T-helper 2 cell treated with Interferon-gamma antibody and Interleukin-4, amounts not matched to agents 5 μg/mL and 100 μg/mL, for 36 hours (primary cell): ENCODE measurements around the gene DAPP1.
"Not testable (repeated sequence)": the region's sequence is repeated elsewhere in the genome, so short reads cannot be mapped to it uniquely, and the experiment has no call there.

Source experiments
- DNase-seq: peaks from one replicate; pipeline ENCODE4 v3.0.0; 2021; ENCODE audit warnings: low spot score
- H3K27ac Mint-ChIP-seq: one replicate; pipeline ENCODE4 v1.8.0; 2021; ENCODE audit warnings: mild to moderate bottlenecking, mixed read lengths
- H3K27me3 Mint-ChIP-seq: one replicate; pipeline ENCODE4 v1.8.0; 2021; ENCODE audit warnings: low read depth, mixed read lengths
- H3K36me3 Mint-ChIP-seq: one replicate; pipeline ENCODE4 v1.8.0; 2021; ENCODE audit warnings: low read depth, mixed read lengths
- H3K4me1 Mint-ChIP-seq: one replicate; pipeline ENCODE4 v1.8.0; 2021; ENCODE audit warnings: low read depth, mixed read lengths
- H3K4me3 Mint-ChIP-seq: one replicate; pipeline ENCODE4 v1.8.0; 2022; ENCODE audit warnings: mild to moderate bottlenecking, moderate library complexity, mixed read lengths
- H3K9me3 Mint-ChIP-seq: one replicate; pipeline ENCODE4 v1.8.0; 2021; ENCODE audit warnings: mixed read lengths

Gene DAPP1

GRCh38 chr4:99811117-99811516, 5.5 kb upstream of the DAPP1 start:
- H3K27ac Mint-ChIP-seq: no peak overlapping the region
- no peak overlapping the region for H3K4me3 Mint-ChIP-seq

GRCh38 chr4:99811850-99812249, 4.8 kb upstream of the DAPP1 start:
- Mint-ChIP-seq H3K36me3 (peaks cover 2% of the 10 kb centered on the region), H3K9me3 (no peaks in the 10 kb centered on the region), H3K27ac (no peak overlapping the region), H3K27me3 (peaks cover 3% of the 10 kb centered on the region), H3K4me3 (no peak overlapping the region), H3K4me1 (peaks cover 29% of the 10 kb centered on the region)
- peak; percentile 29 for DNase-seq

More at GRCh38 chr4:99811117-99811516, 5.5 kb upstream of the DAPP1 start:
- H3K9me3 Mint-ChIP-seq: no peaks in the 10 kb centered on the region
- peaks cover 23% of the 10 kb centered on the region for H3K4me1 Mint-ChIP-seq
- DNase-seq: no peak
- H3K36me3 Mint-ChIP-seq: no peaks in the 10 kb centered on the region
- peaks cover 3% of the 10 kb centered on the region for H3K27me3 Mint-ChIP-seq

- peak overlapping the region; percentile 77 for H3K4me3 Mint-ChIP-seq
- DNase-seq: peak; percentile 17
- H3K27me3 Mint-ChIP-seq: no peaks in the 10 kb centered on the region
- peak overlapping the region; percentile 90 for H3K27ac Mint-ChIP-seq
- H3K4me1 Mint-ChIP-seq: peaks cover 46% of the 10 kb centered on the region
- peaks cover 14% of the 10 kb centered on the region for H3K36me3 Mint-ChIP-seq
- no peaks in the 10 kb centered on the region for H3K9me3 Mint-ChIP-seq
These were observed 1.0 kb upstream of the DAPP1 start for GRCh38 chr4:99815597-99816011.

GRCh38 chr4:99817309-99817890, 773 bp downstream of the DAPP1 start:
- DNase-seq: no peak
- Mint-ChIP-seq H3K4me1 (peaks cover 56% of the 10 kb centered on the region), H3K4me3 (peak overlapping the region; percentile 93), H3K36me3 (peaks cover 25% of the 10 kb centered on the region), H3K27me3 (no peaks in the 10 kb centered on the region), H3K27ac (peak overlapping the region; percentile 90), H3K9me3 (no peaks in the 10 kb centered on the region)

- peaks cover 34% of the 10 kb centered on the region for H3K36me3 Mint-ChIP-seq
- no peak for DNase-seq
- H3K27ac Mint-ChIP-seq: peak overlapping the region; percentile 43
- peak overlapping the region; percentile 93 for H3K4me3 Mint-ChIP-seq
- no peaks in the 10 kb centered on the region for H3K9me3 Mint-ChIP-seq
- H3K4me1 Mint-ChIP-seq: peaks cover 61% of the 10 kb centered on the region
- no peaks in the 10 kb centered on the region for H3K27me3 Mint-ChIP-seq
These were observed 2.0 kb downstream of the DAPP1 start for GRCh38 chr4:99818661-99819060.

- Mint-ChIP-seq H3K9me3 (no peaks in the 10 kb centered on the region), H3K36me3 (peaks cover 42% of the 10 kb centered on the region)
These were observed 5.4 kb downstream of the DAPP1 start for GRCh38 chr4:99821918-99822503.

GRCh38 chr4:99822734-99823133, 6.1 kb downstream of the DAPP1 start:
- Mint-ChIP-seq H3K4me1 (peaks cover 63% of the 10 kb centered on the region), H3K27me3 (no peaks in the 10 kb centered on the region), H3K27ac (no peak overlapping the region), H3K36me3 (peaks cover 44% of the 10 kb centered on the region), H3K4me3 (no peak overlapping the region), H3K9me3 (no peaks in the 10 kb centered on the region)
- no peak for DNase-seq

More at GRCh38 chr4:99821918-99822503, 5.4 kb downstream of the DAPP1 start:
- Mint-ChIP-seq H3K27me3 (no peaks in the 10 kb centered on the region), H3K4me1 (peaks cover 65% of the 10 kb centered on the region), H3K27ac (peak overlapping the region; percentile 79), H3K4me3 (peak overlapping the region; percentile 37)
- no peak for DNase-seq

GRCh38 chr4:99824070-99824599, 7.5 kb downstream of the DAPP1 start:
- H3K27me3 Mint-ChIP-seq: no peaks in the 10 kb centered on the region
- no peaks in the 10 kb centered on the region for H3K9me3 Mint-ChIP-seq
- no peak for DNase-seq
- H3K4me3 Mint-ChIP-seq: no peak overlapping the region
- peaks cover 40% of the 10 kb centered on the region for H3K36me3 Mint-ChIP-seq
- H3K27ac Mint-ChIP-seq: no peak overlapping the region
- peaks cover 58% of the 10 kb centered on the region for H3K4me1 Mint-ChIP-seq

GRCh38 chr4:99825272-99825671, 8.6 kb downstream of the DAPP1 start:
- no peak for DNase-seq
- Mint-ChIP-seq H3K4me1 (peaks cover 49% of the 10 kb centered on the region), H3K36me3 (peaks cover 34% of the 10 kb centered on the region), H3K9me3 (no peaks in the 10 kb centered on the region), H3K27me3 (no peaks in the 10 kb centered on the region), H3K27ac (no peak overlapping the region), H3K4me3 (no peak overlapping the region)

GRCh38 chr4:99826016-99826415, 9.4 kb downstream of the DAPP1 start:
- peaks cover 37% of the 10 kb centered on the region for H3K36me3 Mint-ChIP-seq
- no peak overlapping the region for H3K27ac Mint-ChIP-seq
- H3K27me3 Mint-ChIP-seq: no peaks in the 10 kb centered on the region
- H3K4me3 Mint-ChIP-seq: no peak overlapping the region
- no peak for DNase-seq
- H3K9me3 Mint-ChIP-seq: no peaks in the 10 kb centered on the region
- peaks cover 51% of the 10 kb centered on the region for H3K4me1 Mint-ChIP-seq

GRCh38 chr4:99827454-99827853, 10.8 kb downstream of the DAPP1 start:
- H3K27me3 Mint-ChIP-seq: no peaks in the 10 kb centered on the region
- H3K27ac Mint-ChIP-seq: no peak overlapping the region
- no peak for DNase-seq
- no peak overlapping the region for H3K4me3 Mint-ChIP-seq
- peaks cover 38% of the 10 kb centered on the region for H3K4me1 Mint-ChIP-seq
- peaks cover 26% of the 10 kb centered on the region for H3K36me3 Mint-ChIP-seq
- no peaks in the 10 kb centered on the region for H3K9me3 Mint-ChIP-seq

GRCh38 chr4:99827857-99828256, 11.2 kb downstream of the DAPP1 start:
- no peak overlapping the region for H3K4me3 Mint-ChIP-seq
- H3K9me3 Mint-ChIP-seq: no peaks in the 10 kb centered on the region
- peaks cover 22% of the 10 kb centered on the region for H3K36me3 Mint-ChIP-seq
- DNase-seq: no peak
- no peak overlapping the region for H3K27ac Mint-ChIP-seq
- H3K27me3 Mint-ChIP-seq: no peaks in the 10 kb centered on the region
- H3K4me1 Mint-ChIP-seq: peaks cover 34% of the 10 kb centered on the region

- H3K4me3 Mint-ChIP-seq: no peak overlapping the region
These were observed 11.8 kb downstream of the DAPP1 start for GRCh38 chr4:99828477-99828876.

GRCh38 chr4:99830051-99830450, 13.4 kb downstream of the DAPP1 start:
- Mint-ChIP-seq H3K4me1 (peaks cover 23% of the 10 kb centered on the region), H3K36me3 (peaks cover 16% of the 10 kb centered on the region)
- DNase-seq, H3K4me3 Mint-ChIP-seq, H3K27ac Mint-ChIP-seq, H3K27me3 Mint-ChIP-seq, H3K9me3 Mint-ChIP-seq: not testable (repeated sequence)

More at GRCh38 chr4:99828477-99828876, 11.8 kb downstream of the DAPP1 start:
- H3K36me3 Mint-ChIP-seq: peaks cover 19% of the 10 kb centered on the region
- H3K9me3 Mint-ChIP-seq: no peaks in the 10 kb centered on the region
- H3K4me1 Mint-ChIP-seq: peaks cover 32% of the 10 kb centered on the region
- H3K27me3 Mint-ChIP-seq: no peaks in the 10 kb centered on the region
- DNase-seq: no peak
- no peak overlapping the region for H3K27ac Mint-ChIP-seq
